Skeletal muscle tissue (tissue), 4 donors: ENCODE measurements around the gene KRT10. TPM values are rescaled to one million over a fixed set of nuclear protein-coding genes. Genes with fewer than 3 reads are reported as not detected.

Experiments used
- H3K27ac ChIP-seq: one replicate; pipeline ENCODE4 v1.7.0; 2013; ENCODE audit warnings: mild to moderate bottlenecking, low read depth, low read length, inconsistent platforms
- H3K27me3 ChIP-seq, 3 donors: one replicate each; pipeline ENCODE4 v1.7.0; 2013; ENCODE audit warnings: low read length in 3 of 3; ENCODE audit not compliant: control insufficient read depth in 3 of 3, insufficient read depth in 3 of 3
- H3K36me3 ChIP-seq, 3 donors: one replicate each; pipeline ENCODE4 v1.7.0; 2013; ENCODE audit warnings: low read length in 3 of 3; ENCODE audit not compliant: control insufficient read depth in 3 of 3, insufficient read depth in 3 of 3
- H3K4me1 ChIP-seq, 3 donors: one replicate each; pipeline ENCODE4 v1.7.0; 2013; ENCODE audit warnings: low read length in 3 of 3, mild to moderate bottlenecking in 3 of 3; ENCODE audit not compliant: control insufficient read depth in 3 of 3, insufficient read depth in 3 of 3
- H3K4me3 ChIP-seq, 3 donors: one replicate each; pipeline ENCODE4 v1.7.0; 2013; ENCODE audit warnings: low read length in 3 of 3
- H3K9ac ChIP-seq, 3 donors: one replicate each; pipeline ENCODE4 v1.7.0; 2013; ENCODE audit warnings: low read length in 3 of 3, mild to moderate bottlenecking in 3 of 3, moderate library complexity in 2 of 3, low read depth in 1 of 3
- H3K9me3 ChIP-seq, 3 donors: one replicate each; pipeline ENCODE4 v1.7.0; 2013; ENCODE audit warnings: low read length in 3 of 3; ENCODE audit not compliant: control insufficient read depth in 3 of 3
- total RNA-seq: library from RNA; depleted of rRNA; stranded (reverse); fragments of >200 nt; gene quantifications from one replicate; pipeline ENCODE4 v1.2.3, GENCODE V29; 2014
- donor health status: Osteomylitis.

The KRT10 gene
- total RNA-seq, 1 donor from 2014 or later = 2.6 TPM

DNA sequence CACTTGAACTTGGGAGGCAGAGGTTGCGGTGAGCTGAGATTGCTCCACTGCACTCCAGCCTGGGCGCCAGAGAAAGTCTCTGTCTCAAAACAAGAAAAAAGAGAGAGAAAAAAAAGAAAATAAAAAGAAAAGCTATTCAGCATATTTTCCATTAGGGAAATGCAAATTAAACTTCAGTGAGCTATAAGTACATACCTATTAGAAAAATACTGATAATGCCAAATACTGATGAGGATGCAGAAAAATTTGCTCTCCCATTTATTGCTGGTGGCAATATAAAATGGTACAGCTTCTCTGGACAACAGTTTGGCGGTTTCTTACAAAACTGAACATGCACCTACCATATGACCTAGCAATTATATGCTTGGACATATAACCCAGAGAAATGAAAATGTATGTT lies 9.8 kb downstream of the KRT10 start:
- H3K4me3 ChIP-seq = no peak overlapping the region
- peaks cover 5 to 6% (median 6%) of the 10 kb centered on the region in 3 donors for H3K36me3 ChIP-seq
- no peak overlapping the region for H3K27ac ChIP-seq
- H3K27me3 ChIP-seq = peaks cover 7 to 19% (median 19%) of the 10 kb centered on the region in 3 donors
- H3K9me3 ChIP-seq = no peaks in the 10 kb centered on the region
- no peak overlapping the region for H3K9ac ChIP-seq
- peaks cover 0 to under 1% (median 0%) of the 10 kb centered on the region in 3 donors for H3K4me1 ChIP-seq

- H3K27me3 ChIP-seq = peaks cover 25 to 39% (median 36%) of the 10 kb centered on the region in 3 donors
- no peak overlapping the region for H3K27ac ChIP-seq
- H3K9me3 ChIP-seq = no peaks in the 10 kb centered on the region
- no peak overlapping the region for H3K9ac ChIP-seq
- no peaks in the 10 kb centered on the region for H3K36me3 ChIP-seq
- no peaks in the 10 kb centered on the region for H3K4me1 ChIP-seq
- H3K4me3 ChIP-seq = no peak overlapping the region
Measured at GRCh38 chr17:40810494-40810893, 11.9 kb downstream of the KRT10 start.

GRCh38 chr17:40809721-40810421 lies 12.5 kb downstream of the KRT10 start:
- no peak overlapping the region for H3K27ac ChIP-seq
- H3K9me3 ChIP-seq = peaks cover 0 to 2% (median 0%) of the 10 kb centered on the region in 3 donors

DNA sequence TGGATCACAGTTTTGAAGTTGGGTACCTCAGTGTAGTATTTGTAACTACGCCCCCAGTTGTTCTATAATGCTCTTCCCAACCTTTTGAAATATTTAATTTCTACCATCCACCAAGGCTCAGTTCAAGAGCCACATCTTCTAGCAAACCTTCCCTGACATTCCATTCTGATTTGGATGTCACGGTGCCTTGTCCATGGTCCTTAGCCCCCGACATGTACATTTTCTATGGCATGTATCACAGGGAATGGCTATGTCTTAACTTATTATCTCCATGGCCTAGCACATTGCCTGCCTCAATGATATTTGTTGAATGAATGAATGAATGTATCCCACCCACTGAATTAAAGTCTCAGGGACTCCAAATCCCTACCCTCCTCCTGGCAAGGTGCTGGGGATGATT lies 16.3 kb downstream of the KRT10 start:
- H3K27me3 ChIP-seq = peaks cover 36 to 46% (median 43%) of the 10 kb centered on the region in 3 donors
- H3K9me3 ChIP-seq = peaks cover 0 to 2% (median 0%) of the 10 kb centered on the region in 3 donors
- H3K4me3 ChIP-seq = no peak overlapping the region
- H3K9ac ChIP-seq = no peak overlapping the region
- no peak overlapping the region for H3K27ac ChIP-seq
- H3K4me1 ChIP-seq = no peaks in the 10 kb centered on the region
- no peaks in the 10 kb centered on the region for H3K36me3 ChIP-seq

More at GRCh38 chr17:40809721-40810421, 12.5 kb downstream of the KRT10 start:
- Histone ChIP-seq H3K9ac (no peak overlapping the region), H3K4me3 (no peak overlapping the region), H3K36me3 (no peaks in the 10 kb centered on the region), H3K27me3 (peaks cover 31 to 41% (median 39%) of the 10 kb centered on the region in 3 donors), H3K4me1 (no peaks in the 10 kb centered on the region)

GRCh38 chr17:40803617-40804082 lies 18.8 kb downstream of the KRT10 start:
- Histone ChIP-seq H3K36me3 (no peaks in the 10 kb centered on the region), H3K9ac (no peak overlapping the region), H3K27me3 (peaks cover 35 to 47% (median 40%) of the 10 kb centered on the region in 3 donors), H3K9me3 (peaks cover 0 to 2% (median 0%) of the 10 kb centered on the region in 3 donors), H3K4me1 (no peaks in the 10 kb centered on the region), H3K4me3 (no peak overlapping the region), H3K27ac (no peak overlapping the region)

DNA sequence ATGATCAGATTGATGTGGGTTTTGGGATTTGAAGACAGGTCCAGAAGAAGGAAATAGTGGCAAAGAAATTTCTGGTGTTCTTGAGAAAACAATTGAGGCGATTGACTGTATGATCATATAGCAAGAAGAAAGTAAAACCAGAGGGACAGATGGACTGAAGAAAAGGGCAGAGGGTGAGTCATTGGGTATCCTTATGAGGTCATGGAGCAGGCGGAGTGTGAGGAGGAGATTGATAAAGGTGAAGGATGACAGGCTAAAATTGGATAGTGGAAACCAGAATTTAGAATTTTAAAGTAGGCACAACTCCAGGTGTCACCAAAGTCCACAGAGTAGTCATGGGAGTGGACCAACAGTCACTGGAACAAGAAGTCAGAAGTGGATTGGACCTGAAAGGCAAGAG lies 21.3 kb downstream of the KRT10 start:
- no peak overlapping the region for H3K27ac ChIP-seq
- H3K9me3 ChIP-seq = peaks cover 0 to 2% (median 0%) of the 10 kb centered on the region in 3 donors
- no peak overlapping the region for H3K9ac ChIP-seq
- H3K4me1 ChIP-seq = no peaks in the 10 kb centered on the region
- H3K27me3 ChIP-seq = peaks cover 29 to 37% (median 35%) of the 10 kb centered on the region in 3 donors
- H3K4me3 ChIP-seq = no peak overlapping the region
- no peaks in the 10 kb centered on the region for H3K36me3 ChIP-seq

DNA sequence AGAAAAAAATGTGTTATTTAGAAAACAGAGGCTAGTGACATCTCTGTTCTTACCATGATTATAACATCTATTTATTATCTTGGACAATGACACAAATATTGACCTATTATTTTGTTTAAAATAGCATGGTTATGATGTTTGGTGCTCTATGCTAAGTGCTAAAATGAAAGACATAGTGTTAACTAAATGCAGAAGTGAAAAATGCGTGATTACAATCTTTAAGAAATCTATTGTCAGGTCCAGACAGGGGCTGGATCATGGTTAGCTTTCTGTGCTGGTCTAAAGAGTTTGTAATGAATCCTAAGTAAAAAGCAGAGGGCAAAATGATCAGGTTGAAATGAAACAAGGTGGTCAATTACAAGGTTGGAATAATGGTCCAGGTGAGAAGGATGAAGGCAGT lies 22.0 kb downstream of the KRT10 start:
- Histone ChIP-seq H3K4me1 (no peaks in the 10 kb centered on the region), H3K9ac (no peak overlapping the region), H3K27me3 (peaks cover 25 to 36% (median 32%) of the 10 kb centered on the region in 3 donors)

DNA sequence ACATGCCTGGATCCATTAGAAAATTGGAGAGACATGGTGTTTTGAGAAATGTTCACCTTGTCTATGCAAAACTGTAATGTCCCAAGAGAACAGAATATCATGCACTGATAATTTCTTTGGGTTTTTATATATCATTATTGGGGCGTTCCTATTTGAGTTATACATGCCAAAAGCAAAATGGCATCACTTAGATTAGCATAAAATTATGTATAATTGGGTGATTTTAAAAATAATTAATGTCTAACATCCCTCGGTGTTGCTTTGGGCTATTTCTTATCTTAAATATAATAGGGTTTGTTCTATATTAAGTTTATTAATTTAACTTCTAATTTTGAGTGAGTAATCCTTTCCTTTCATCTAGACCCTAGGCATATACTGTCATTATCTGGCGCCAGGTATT lies 22.6 kb downstream of the KRT10 start, which contains the start of gene KRT28:
Gene KRT28 (minus strand): TSS at position 101 of the 400 bp plus-strand sequence. CDS start 66 bp downstream, at position 35.
- H3K36me3 ChIP-seq = no peaks in the 10 kb centered on the region
- no peaks in the 10 kb centered on the region for H3K4me1 ChIP-seq
- H3K9ac ChIP-seq = no peak within 1 kb of the TSS
- no peaks in the 10 kb centered on the region for H3K9me3 ChIP-seq
- peaks cover 29 to 38% (median 30%) of the 10 kb centered on the region in 3 donors for H3K27me3 ChIP-seq
- no peak within 1 kb of the TSS for H3K27ac ChIP-seq
- H3K4me3 ChIP-seq = no peak within 1 kb of the TSS

More for the DNA sequence above, 22.0 kb downstream of the KRT10 start:
- Histone ChIP-seq H3K36me3 (no peaks in the 10 kb centered on the region), H3K9me3 (peaks cover 0 to 2% (median 0%) of the 10 kb centered on the region in 3 donors), H3K4me3 (no peak overlapping the region), H3K27ac (no peak overlapping the region)

- H3K4me1 ChIP-seq = no peaks in the 10 kb centered on the region
- H3K4me3 ChIP-seq = no peak overlapping the region
- H3K27ac ChIP-seq = no peak overlapping the region
- H3K9ac ChIP-seq = no peak overlapping the region
- no peaks in the 10 kb centered on the region for H3K36me3 ChIP-seq
- H3K27me3 ChIP-seq = peaks cover 22 to 32% (median 23%) of the 10 kb centered on the region in 3 donors
- H3K9me3 ChIP-seq = no peaks in the 10 kb centered on the region
Measured at GRCh38 chr17:40796846-40797245, 25.6 kb downstream of the KRT10 start.

DNA sequence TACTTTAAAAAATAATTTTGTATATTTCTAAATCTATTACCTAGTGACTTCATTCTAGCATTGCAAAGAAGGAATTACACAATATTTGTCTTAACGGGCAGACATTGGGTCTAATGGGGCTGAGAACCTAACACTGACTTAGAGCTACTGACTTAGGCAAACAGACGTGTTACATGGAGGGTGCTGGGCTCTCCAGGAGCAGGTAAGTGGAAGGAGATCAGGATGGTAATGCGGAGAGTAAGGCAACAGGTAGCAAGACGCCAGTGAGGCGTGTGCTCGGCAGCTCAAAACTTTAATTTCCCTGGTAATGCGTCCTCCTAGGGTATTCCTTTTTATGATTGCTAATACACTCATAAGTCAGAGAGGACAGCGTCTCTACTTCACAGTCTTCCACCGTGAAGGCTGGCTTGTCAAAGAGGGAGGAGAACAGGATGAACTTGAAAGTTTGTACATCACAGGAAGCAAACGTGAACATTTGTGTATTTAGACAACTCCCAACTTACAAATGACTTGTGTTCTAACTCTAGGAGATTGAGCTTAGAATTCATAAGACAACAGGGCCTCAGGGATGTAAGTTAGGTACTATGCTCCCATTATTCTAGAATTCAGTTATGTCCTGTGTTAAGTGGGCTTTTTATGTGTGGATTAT lies 27.3 kb downstream of the KRT10 start:
- H3K27me3 ChIP-seq = peaks cover 20 to 23% (median 21%) of the 10 kb centered on the region in 3 donors
- H3K4me3 ChIP-seq = no peak overlapping the region

More for the DNA sequence above, 27.3 kb downstream of the KRT10 start:
- Histone ChIP-seq H3K4me1 (no peaks in the 10 kb centered on the region), H3K9me3 (no peaks in the 10 kb centered on the region), H3K27ac (no peak overlapping the region), H3K9ac (no peak overlapping the region), H3K36me3 (no peaks in the 10 kb centered on the region)
